WTC11 (cell line): ENCODE results near the gene ANAPC16.

ENCODE experiments used
- CTCF ChIP-seq: fragments of 200-600 bp; IDR thresholded peaks from 2 replicates; pipeline ENCODE4 v1.8.0; 2022; ENCODE audit warnings: antibody characterized with exemption
- RELA ChIP-seq: sonication (generic); formaldehyde crosslinking; IDR thresholded peaks from 2 replicates; pipeline ENCODE4 v1.8.1; 2022; ENCODE audit warnings: missing genetic modification reagents, mild to moderate bottlenecking, borderline replicate concordance

- TF ChIP-seq CTCF, result no peak
- TF ChIP-seq RELA, result no peak
These were observed 19.9 kb downstream of the ANAPC16 start for GRCh38 chr10:72235544-72236279.
